ENCODE results near the gene MIB1.
"Not testable (repeated sequence)": the region's sequence is repeated elsewhere in the genome, so short reads cannot be mapped to it uniquely, and the experiment has no call there.

DNA sequence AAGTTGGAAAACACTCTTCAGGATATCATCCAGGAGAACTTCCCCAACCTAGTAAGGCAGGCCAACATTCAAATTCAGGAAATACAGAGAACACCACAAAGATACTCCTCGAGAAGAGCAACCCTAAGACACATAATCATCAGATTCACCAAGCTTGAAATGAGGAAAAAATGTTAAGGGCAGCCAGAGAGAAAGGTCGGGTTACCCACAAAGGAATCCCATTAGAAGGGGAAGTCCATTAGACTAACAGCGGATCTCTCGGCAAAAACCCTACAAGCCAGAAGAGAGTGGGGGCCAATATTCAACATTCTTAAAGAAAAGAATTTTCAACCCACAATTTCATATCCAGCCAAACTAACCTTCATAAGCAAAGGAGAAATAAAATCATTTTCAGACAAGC, 3.7 kb upstream of the MIB1 start:
- TF ChIP-seq, protein P1, sequence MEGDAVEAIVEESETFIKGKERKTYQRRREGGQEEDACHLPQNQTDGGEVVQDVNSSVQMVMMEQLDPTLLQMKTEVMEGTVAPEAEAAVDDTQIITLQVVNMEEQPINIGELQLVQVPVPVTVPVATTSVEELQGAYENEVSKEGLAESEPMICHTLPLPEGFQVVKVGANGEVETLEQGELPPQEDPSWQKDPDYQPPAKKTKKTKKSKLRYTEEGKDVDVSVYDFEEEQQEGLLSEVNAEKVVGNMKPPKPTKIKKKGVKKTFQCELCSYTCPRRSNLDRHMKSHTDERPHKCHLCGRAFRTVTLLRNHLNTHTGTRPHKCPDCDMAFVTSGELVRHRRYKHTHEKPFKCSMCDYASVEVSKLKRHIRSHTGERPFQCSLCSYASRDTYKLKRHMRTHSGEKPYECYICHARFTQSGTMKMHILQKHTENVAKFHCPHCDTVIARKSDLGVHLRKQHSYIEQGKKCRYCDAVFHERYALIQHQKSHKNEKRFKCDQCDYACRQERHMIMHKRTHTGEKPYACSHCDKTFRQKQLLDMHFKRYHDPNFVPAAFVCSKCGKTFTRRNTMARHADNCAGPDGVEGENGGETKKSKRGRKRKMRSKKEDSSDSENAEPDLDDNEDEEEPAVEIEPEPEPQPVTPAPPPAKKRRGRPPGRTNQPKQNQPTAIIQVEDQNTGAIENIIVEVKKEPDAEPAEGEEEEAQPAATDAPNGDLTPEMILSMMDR (IDR thresholded peaks at IDR 0.05), result not testable (repeated sequence)
- not testable (repeated sequence) for TF ChIP-seq POLR2AphosphoS5, POLR2A (IDR thresholded peaks at IDR 0.05)
